Mucosa of stomach (tissue), 1 donor: ENCODE results near the gene MYO3B.

Experiments
- H3K27me3 ChIP-seq: one replicate; pipeline ENCODE4 v1.7.0; 2013; ENCODE audit warnings: mild to moderate bottlenecking, low read length; ENCODE audit not compliant: control insufficient read depth, insufficient read depth
- H3K36me3 ChIP-seq: one replicate; pipeline ENCODE4 v1.7.0; 2013; ENCODE audit warnings: low read length; ENCODE audit not compliant: control insufficient read depth, insufficient read depth
- H3K4me1 ChIP-seq: one replicate; pipeline ENCODE4 v1.7.0; 2013; ENCODE audit warnings: mild to moderate bottlenecking, low read length; ENCODE audit not compliant: control insufficient read depth, insufficient read depth
- H3K4me3 ChIP-seq: one replicate; pipeline ENCODE4 v1.7.0; 2013; ENCODE audit warnings: low read length
- H3K9ac ChIP-seq: one replicate; pipeline ENCODE4 v1.7.0; 2013; ENCODE audit warnings: mild to moderate bottlenecking, low read length, moderate library complexity
- H3K9me3 ChIP-seq: one replicate; pipeline ENCODE4 v1.7.0; 2013; ENCODE audit warnings: mild to moderate bottlenecking, low read length, moderate library complexity; ENCODE audit not compliant: control insufficient read depth
- donor health status: Pancreatic carcinoma.

Gene MYO3B

GRCh38 chr2:170306293-170306873 lies 128.4 kb downstream of the MYO3B start:
- Histone ChIP-seq H3K9me3 (no peaks in the 10 kb centered on the region), H3K9ac (no peak overlapping the region), H3K36me3 (no peaks in the 10 kb centered on the region), H3K4me3 (no peak overlapping the region), H3K27me3 (no peaks in the 10 kb centered on the region), H3K4me1 (peaks cover 11% of the 10 kb centered on the region)

- no peaks in the 10 kb centered on the region for H3K9me3 ChIP-seq
- H3K36me3 ChIP-seq, result no peaks in the 10 kb centered on the region
- no peak overlapping the region for H3K4me3 ChIP-seq
- no peak overlapping the region for H3K9ac ChIP-seq
- H3K27me3 ChIP-seq, result no peaks in the 10 kb centered on the region
- peaks cover 11% of the 10 kb centered on the region for H3K4me1 ChIP-seq
Observed at GRCh38 chr2:170307052-170307451, 129.1 kb downstream of the MYO3B start.

- Histone ChIP-seq H3K4me3 (no peak overlapping the region), H3K4me1 (peaks cover 11% of the 10 kb centered on the region), H3K9me3 (no peaks in the 10 kb centered on the region), H3K36me3 (no peaks in the 10 kb centered on the region), H3K9ac (no peak overlapping the region), H3K27me3 (no peaks in the 10 kb centered on the region)
Observed at GRCh38 chr2:170307555-170308351, 129.8 kb downstream of the MYO3B start.

DNA sequence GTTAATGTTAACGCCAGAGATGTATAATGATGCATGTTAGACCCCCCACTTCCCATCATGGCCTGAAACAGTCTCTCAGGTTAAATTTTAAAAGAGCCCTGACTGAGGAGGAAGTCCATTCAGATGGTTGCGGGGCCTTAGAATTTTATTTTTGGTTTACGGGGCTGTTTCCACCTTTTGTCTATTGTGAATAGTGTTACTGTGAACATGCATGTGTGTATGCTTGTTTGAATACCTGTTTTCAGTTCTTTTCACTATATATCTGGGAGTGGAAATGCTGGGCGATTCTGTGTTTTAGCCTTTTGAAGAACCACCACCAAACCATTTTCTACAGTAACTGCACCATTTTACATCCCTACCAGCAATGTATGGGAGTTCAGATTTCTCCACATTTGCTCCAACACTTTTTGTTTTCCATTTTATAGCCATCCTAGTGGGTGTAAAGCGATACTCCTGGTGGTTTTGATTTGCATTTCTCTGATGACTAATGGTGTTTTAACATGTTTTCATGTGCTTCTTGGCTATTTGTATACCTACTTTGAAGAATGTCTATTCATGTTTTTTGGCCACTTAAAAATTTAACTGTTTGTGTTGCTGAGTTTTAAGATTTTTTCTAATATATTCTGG lies 133.0 kb downstream of the MYO3B start:
- peaks cover 11% of the 10 kb centered on the region for H3K4me1 ChIP-seq
- no peak overlapping the region for H3K4me3 ChIP-seq
- H3K36me3 ChIP-seq, result no peaks in the 10 kb centered on the region
- H3K9ac ChIP-seq, result no peak overlapping the region
- no peaks in the 10 kb centered on the region for H3K27me3 ChIP-seq
- no peaks in the 10 kb centered on the region for H3K9me3 ChIP-seq

DNA sequence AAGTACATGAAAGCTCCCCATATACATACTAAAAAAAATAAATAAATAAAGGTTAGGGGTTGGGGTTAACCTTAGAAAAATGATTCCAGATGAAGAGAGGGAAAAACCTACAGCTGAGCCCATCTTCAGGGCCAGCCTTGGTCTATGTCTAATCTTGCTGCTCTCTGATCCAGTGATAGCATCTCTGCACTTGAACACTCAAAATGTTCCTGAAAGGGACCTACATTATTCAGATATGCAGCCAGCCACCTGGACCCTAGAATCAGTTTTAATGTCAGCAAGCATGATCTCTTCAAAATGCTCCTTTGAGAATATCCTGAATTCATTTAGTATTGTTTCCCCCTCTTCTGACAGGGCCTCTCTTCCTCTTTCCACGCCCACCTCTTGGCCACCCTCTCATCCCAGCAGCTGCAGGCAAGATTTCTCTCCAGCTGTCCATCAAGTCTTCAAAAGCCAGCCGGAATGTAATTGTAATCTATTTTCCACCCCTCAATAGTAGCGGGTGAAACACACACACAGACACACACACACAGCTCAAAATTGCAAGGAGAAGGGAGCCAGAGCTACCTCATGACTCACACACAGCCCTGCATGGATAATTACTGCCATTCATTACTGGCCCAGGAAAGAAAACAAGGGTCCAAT lies 135.5 kb downstream of the MYO3B start:
- H3K4me1 ChIP-seq, result no peaks in the 10 kb centered on the region
- H3K36me3 ChIP-seq, result no peaks in the 10 kb centered on the region
- H3K9ac ChIP-seq, result no peak overlapping the region
- H3K27me3 ChIP-seq, result no peaks in the 10 kb centered on the region
- no peaks in the 10 kb centered on the region for H3K9me3 ChIP-seq
- no peak overlapping the region for H3K4me3 ChIP-seq

GRCh38 chr2:170313992-170314348 lies 136.0 kb downstream of the MYO3B start:
- no peaks in the 10 kb centered on the region for H3K4me1 ChIP-seq
- H3K36me3 ChIP-seq, result no peaks in the 10 kb centered on the region
- H3K9ac ChIP-seq, result no peak overlapping the region
- no peaks in the 10 kb centered on the region for H3K27me3 ChIP-seq
- H3K4me3 ChIP-seq, result no peak overlapping the region
- H3K9me3 ChIP-seq, result no peaks in the 10 kb centered on the region

DNA sequence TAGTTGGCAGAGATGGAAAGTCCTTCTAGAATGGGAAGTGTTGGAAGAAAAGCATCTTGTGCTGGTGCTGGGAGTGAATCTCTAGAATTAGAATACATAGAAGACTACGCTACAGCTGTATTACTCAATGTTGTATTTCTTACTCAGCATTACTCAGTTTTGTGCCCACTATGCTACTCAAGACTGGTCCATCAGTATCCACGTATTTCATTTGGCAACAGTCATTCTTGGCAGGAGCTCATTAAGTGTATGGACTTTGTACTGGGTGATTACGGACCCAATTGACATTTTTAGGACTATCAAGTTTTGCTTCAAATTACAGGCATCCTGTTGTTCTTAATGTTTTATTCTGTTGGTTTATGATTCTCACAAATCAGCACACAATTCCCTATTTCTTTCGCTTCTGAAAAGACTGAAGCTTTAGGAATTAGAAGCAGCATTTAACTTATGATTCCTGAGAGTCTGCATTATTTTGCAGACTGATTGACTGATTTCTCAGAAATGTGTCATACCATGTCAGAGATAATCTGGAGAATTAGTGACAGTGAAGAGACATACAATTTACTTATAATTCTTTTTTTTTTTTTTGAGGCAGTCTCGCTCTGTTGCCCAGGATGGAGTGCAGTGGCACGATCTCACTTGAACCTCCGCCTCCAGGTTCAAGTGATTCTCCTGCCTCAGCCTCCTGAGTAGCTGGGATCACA lies 136.9 kb downstream of the MYO3B start:
- H3K4me1 ChIP-seq, result no peaks in the 10 kb centered on the region
- H3K36me3 ChIP-seq, result no peaks in the 10 kb centered on the region
- no peak overlapping the region for H3K9ac ChIP-seq
- no peak overlapping the region for H3K4me3 ChIP-seq
- H3K27me3 ChIP-seq, result no peaks in the 10 kb centered on the region
- no peaks in the 10 kb centered on the region for H3K9me3 ChIP-seq

DNA sequence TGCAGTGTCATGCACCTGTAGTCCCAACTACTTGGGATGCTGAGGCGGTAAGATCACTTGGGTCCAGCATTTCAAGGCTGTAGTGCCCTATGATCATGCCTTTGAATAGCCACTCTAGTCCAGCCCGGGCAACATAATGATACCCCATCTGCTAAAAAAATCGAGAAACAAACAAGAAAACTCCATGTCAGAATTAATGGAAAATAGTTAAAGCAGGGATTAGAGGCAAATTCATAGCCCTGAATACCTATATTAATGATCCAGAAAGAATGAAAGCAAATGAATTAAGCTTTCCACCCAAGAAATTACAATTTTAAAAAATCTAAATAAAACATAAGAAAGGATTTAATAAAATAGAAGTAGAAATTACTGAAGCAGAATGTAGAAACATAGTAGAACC lies 143.0 kb downstream of the MYO3B start:
- Histone ChIP-seq H3K36me3 (no peaks in the 10 kb centered on the region), H3K4me1 (no peaks in the 10 kb centered on the region), H3K27me3 (no peaks in the 10 kb centered on the region), H3K9me3 (peaks cover 5% of the 10 kb centered on the region), H3K9ac (no peak overlapping the region), H3K4me3 (no peak overlapping the region)

GRCh38 chr2:170321526-170321925 lies 143.6 kb downstream of the MYO3B start:
- H3K36me3 ChIP-seq, result no peaks in the 10 kb centered on the region
- H3K4me1 ChIP-seq, result no peaks in the 10 kb centered on the region
- H3K9me3 ChIP-seq, result peaks cover 5% of the 10 kb centered on the region
- H3K4me3 ChIP-seq, result no peak overlapping the region
- no peak overlapping the region for H3K9ac ChIP-seq
- H3K27me3 ChIP-seq, result no peaks in the 10 kb centered on the region

DNA sequence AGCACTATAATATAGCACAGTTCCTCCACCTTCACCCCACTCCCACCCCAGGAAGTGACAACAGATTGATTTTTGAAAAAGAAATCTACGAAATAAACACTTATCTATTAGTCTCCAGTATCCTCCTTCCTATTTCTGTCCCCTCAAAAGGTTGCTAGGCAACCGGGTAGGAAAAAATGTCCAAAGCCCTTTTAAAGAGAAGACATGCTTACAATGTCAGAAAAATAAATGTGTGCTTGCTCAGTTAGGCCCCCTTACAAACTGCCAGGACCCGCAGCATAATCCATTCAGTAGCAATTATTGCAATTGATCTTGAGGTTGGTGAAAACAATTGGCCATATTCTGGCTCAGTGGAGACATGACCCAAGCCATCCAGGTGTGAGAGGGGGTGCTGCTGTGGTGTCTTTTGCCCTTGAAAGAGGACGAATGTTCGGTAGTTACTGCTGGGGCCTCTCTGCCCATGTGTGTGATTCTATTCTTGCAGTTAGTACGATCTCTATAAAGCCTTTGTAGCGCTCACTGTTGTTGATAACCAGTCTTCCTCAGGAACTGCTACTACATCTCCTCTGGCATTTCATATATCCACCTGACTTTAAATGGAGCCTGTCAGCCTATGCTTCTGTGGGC lies 144.3 kb downstream of the MYO3B start:
- no peak overlapping the region for H3K9ac ChIP-seq
- no peaks in the 10 kb centered on the region for H3K4me1 ChIP-seq

GRCh38 chr2:170323743-170324142 lies 145.8 kb downstream of the MYO3B start:
- Histone ChIP-seq H3K27me3 (no peaks in the 10 kb centered on the region), H3K9me3 (peaks cover 5% of the 10 kb centered on the region)

More for the DNA sequence above, 144.3 kb downstream of the MYO3B start:
- Histone ChIP-seq H3K9me3 (peaks cover 5% of the 10 kb centered on the region), H3K36me3 (no peaks in the 10 kb centered on the region), H3K27me3 (no peaks in the 10 kb centered on the region), H3K4me3 (no peak overlapping the region)

More at GRCh38 chr2:170323743-170324142, 145.8 kb downstream of the MYO3B start:
- Histone ChIP-seq H3K4me1 (no peaks in the 10 kb centered on the region), H3K36me3 (no peaks in the 10 kb centered on the region), H3K9ac (no peak overlapping the region), H3K4me3 (no peak overlapping the region)
